Effector memory CD4-positive, alpha-beta T cell (primary cell): ENCODE data around the gene SRI.

Source experiments
- DNase-seq, 3 donors: peaks; one replicate each; pipeline ENCODE4 v3.0.0-alpha.2; 2020
- H3K27ac ChIP-seq: 2 replicates; pipeline ENCODE4 v1.7.0; 2013; ENCODE audit warnings: mild to moderate bottlenecking, low read length, moderate library complexity; ENCODE audit not compliant: insufficient read depth, poor library complexity, severe bottlenecking
- H3K27me3 ChIP-seq: replicated peaks from 2 replicates; pipeline ENCODE4 v1.7.0; 2013; ENCODE audit warnings: mild to moderate bottlenecking, low read length; ENCODE audit not compliant: insufficient read depth, control insufficient read depth, poor library complexity, severe bottlenecking
- H3K36me3 ChIP-seq: 2 replicates; pipeline ENCODE4 v1.7.0; 2013; ENCODE audit warnings: mild to moderate bottlenecking, low read length, moderate library complexity; ENCODE audit not compliant: control insufficient read depth, insufficient read depth
- H3K4me1 ChIP-seq: 2 replicates; pipeline ENCODE4 v1.7.0; 2013; ENCODE audit warnings: low read length, mild to moderate bottlenecking; ENCODE audit not compliant: control insufficient read depth, insufficient read depth, poor library complexity, severe bottlenecking
- H3K4me3 ChIP-seq: 2 replicates; pipeline ENCODE4 v1.7.0; 2013; ENCODE audit warnings: low read length, low read depth, mild to moderate bottlenecking; ENCODE audit not compliant: insufficient read depth, poor library complexity, severe bottlenecking
- H3K9me3 ChIP-seq: 2 replicates; pipeline ENCODE4 v1.7.0; 2013; ENCODE audit warnings: mild to moderate bottlenecking, low read length, moderate library complexity; ENCODE audit not compliant: control insufficient read depth

Gene SRI

GRCh38 chr7:88200789-88201188 is 19.0 kb downstream of the SRI start:
- no peak overlapping the region for H3K4me3 ChIP-seq
- no peaks in the 10 kb centered on the region for H3K4me1 ChIP-seq
- H3K27ac ChIP-seq: no peak overlapping the region
- peaks cover 15% of the 10 kb centered on the region for H3K36me3 ChIP-seq
- no peak for DNase-seq
- no peaks in the 10 kb centered on the region for H3K9me3 ChIP-seq
- no peaks in the 10 kb centered on the region for H3K27me3 ChIP-seq

GRCh38 chr7:88200261-88200660 is 19.6 kb downstream of the SRI start:
- Histone ChIP-seq H3K4me1 (no peaks in the 10 kb centered on the region), H3K27me3 (no peaks in the 10 kb centered on the region), H3K9me3 (no peaks in the 10 kb centered on the region), H3K4me3 (no peak overlapping the region), H3K36me3 (peaks cover 11% of the 10 kb centered on the region), H3K27ac (no peak overlapping the region)
- no peak for DNase-seq

- Histone ChIP-seq H3K4me3 (no peak overlapping the region), H3K27ac (no peak overlapping the region), H3K27me3 (no peaks in the 10 kb centered on the region), H3K4me1 (no peaks in the 10 kb centered on the region), H3K36me3 (no peaks in the 10 kb centered on the region), H3K9me3 (no peaks in the 10 kb centered on the region)
- no peak for DNase-seq
These were observed 27.9 kb downstream of the SRI start for GRCh38 chr7:88191911-88192310.

GRCh38 chr7:88185650-88186049 is 34.2 kb downstream of the SRI start:
- Histone ChIP-seq H3K4me3 (no peak overlapping the region), H3K27ac (no peak overlapping the region), H3K4me1 (no peaks in the 10 kb centered on the region), H3K36me3 (no peaks in the 10 kb centered on the region), H3K9me3 (no peaks in the 10 kb centered on the region), H3K27me3 (no peaks in the 10 kb centered on the region)
- no peak for DNase-seq

- Histone ChIP-seq H3K36me3 (no peaks in the 10 kb centered on the region), H3K4me1 (no peaks in the 10 kb centered on the region), H3K27ac (no peak overlapping the region), H3K4me3 (no peak overlapping the region), H3K9me3 (no peaks in the 10 kb centered on the region), H3K27me3 (no peaks in the 10 kb centered on the region)
- DNase-seq: peak in 2 of 3 donors; percentile 1 to 5
These were observed 35.0 kb downstream of the SRI start for GRCh38 chr7:88184848-88185304.

- no peak for DNase-seq
- H3K36me3 ChIP-seq: no peaks in the 10 kb centered on the region
- H3K4me1 ChIP-seq: no peaks in the 10 kb centered on the region
- H3K4me3 ChIP-seq: no peak overlapping the region
- no peak overlapping the region for H3K27ac ChIP-seq
- H3K9me3 ChIP-seq: no peaks in the 10 kb centered on the region
- H3K27me3 ChIP-seq: no peaks in the 10 kb centered on the region
These were observed 36.8 kb downstream of the SRI start for GRCh38 chr7:88183051-88183450.

GRCh38 chr7:88176190-88176589 is 43.6 kb downstream of the SRI start:
- no peak for DNase-seq
- H3K4me1 ChIP-seq: no peaks in the 10 kb centered on the region
- no peak overlapping the region for H3K4me3 ChIP-seq
- no peaks in the 10 kb centered on the region for H3K36me3 ChIP-seq
- no peaks in the 10 kb centered on the region for H3K27me3 ChIP-seq
- no peak overlapping the region for H3K27ac ChIP-seq
- no peaks in the 10 kb centered on the region for H3K9me3 ChIP-seq

GRCh38 chr7:88172842-88173241 is 47.0 kb downstream of the SRI start:
- Histone ChIP-seq H3K27ac (no peak overlapping the region), H3K4me1 (no peaks in the 10 kb centered on the region), H3K36me3 (no peaks in the 10 kb centered on the region), H3K9me3 (no peaks in the 10 kb centered on the region), H3K27me3 (no peaks in the 10 kb centered on the region), H3K4me3 (no peak overlapping the region)
- DNase-seq: no peak

GRCh38 chr7:88169717-88170320 is 50.0 kb downstream of the SRI start:
- no peaks in the 10 kb centered on the region for H3K4me1 ChIP-seq
- DNase-seq: no peak
- no peaks in the 10 kb centered on the region for H3K27me3 ChIP-seq
- no peaks in the 10 kb centered on the region for H3K36me3 ChIP-seq
- H3K27ac ChIP-seq: no peak overlapping the region
- no peak overlapping the region for H3K4me3 ChIP-seq
- no peaks in the 10 kb centered on the region for H3K9me3 ChIP-seq

- no peak for DNase-seq
- Histone ChIP-seq H3K9me3 (no peaks in the 10 kb centered on the region), H3K4me3 (no peak overlapping the region), H3K27me3 (no peaks in the 10 kb centered on the region), H3K4me1 (no peaks in the 10 kb centered on the region), H3K36me3 (no peaks in the 10 kb centered on the region), H3K27ac (no peak overlapping the region)
These were observed 52.1 kb downstream of the SRI start for GRCh38 chr7:88167721-88168120.
